GM12891 (cell line): Measurements from ENCODE around the gene ZNF771.
"Not testable (repeated sequence)": the region's sequence is repeated elsewhere in the genome, so short reads cannot be mapped to it uniquely, and the experiment has no call there.

Experiments used
- DNase-seq: peaks from one replicate; pipeline ENCODE4 v3.0.0; 2011; ENCODE audit warnings: low spot score; ENCODE audit not compliant: insufficient read length
- FAIRE-seq: peaks from 2 replicates; lab custom pipeline; 2011; peaks lifted over from hg19 to GRCh38; lab: Jason Lieb, UNC
- PAX5 ChIP-seq: IDR thresholded peaks from 2 replicates; pipeline ENCODE4 v1.6.1; 2011; ENCODE audit warnings: low read length, moderate library complexity, mild to moderate bottlenecking; ENCODE audit not compliant: insufficient read depth, severe bottlenecking
- POLR2A ChIP-seq: IDR thresholded peaks from 2 replicates; pipeline ENCODE4 v1.6.1; 2011; ENCODE audit warnings: low read depth, low read length, control low read depth
- POLR2AphosphoS5 ChIP-seq: IDR thresholded peaks from 2 replicates; pipeline ENCODE4 v1.6.1; 2011; ENCODE audit warnings: low read depth, low read length, control low read depth
- POU2F2 ChIP-seq: IDR thresholded peaks from 2 replicates; pipeline ENCODE4 v1.6.1; 2011; ENCODE audit warnings: low read depth, mild to moderate bottlenecking, control low read depth, low read length, moderate library complexity
- SPI1 ChIP-seq: IDR thresholded peaks from 2 replicates; pipeline ENCODE4 v1.6.1; 2011; ENCODE audit warnings: low read depth, low read length, control low read depth
- TAF1 ChIP-seq: IDR thresholded peaks from 2 replicates; pipeline ENCODE4 v1.6.1; 2011; ENCODE audit warnings: low read depth, low read length, control low read depth

The ZNF771 gene

GRCh38 chr16:30380803-30381208 lies 26.6 kb upstream of the ZNF771 start:
- FAIRE-seq (no peak), DNase-seq (no peak)
- TF ChIP-seq SPI1 = no peak

- TF ChIP-seq POU2F2 = no peak
- no peak for TF ChIP-seq POLR2A
- TF ChIP-seq SPI1 = 0 out of 2 replicates have a peak, but pooled peaks have one; percentile 3
- TF ChIP-seq POLR2AphosphoS5 = no peak
- no peak for DNase-seq
- no peak for FAIRE-seq
Measured at GRCh38 chr16:30381291-30382041, 25.9 kb upstream of the ZNF771 start.

GRCh38 chr16:30382111-30382881 lies 25.1 kb upstream of the ZNF771 start, which contains the start of gene SEPTIN1:
SEPTIN1 (minus strand) TSS chr16:30382561; CDS start chr16:30382542, 19 bp downstream.
- TF ChIP-seq TAF1 = no peak
- peak; percentile 34; the same call in 1 of the 2 replicates for TF ChIP-seq POU2F2
- TF ChIP-seq POLR2AphosphoS5 = peak; percentile 48; the same call in 1 of the 2 replicates
- TF ChIP-seq SPI1 = peak; percentile 75
- no peak for TF ChIP-seq PAX5
- TF ChIP-seq POLR2A = peak; percentile 71
- peak; percentile 96 for FAIRE-seq
- peak; percentile 59 for DNase-seq

- TF ChIP-seq POU2F2 = no peak
- TF ChIP-seq SPI1 = no peak
- TF ChIP-seq PAX5 = no peak
- no peak for TF ChIP-seq TAF1
- no peak for TF ChIP-seq POLR2AphosphoS5
- TF ChIP-seq POLR2A = no peak
- DNase-seq (no peak), FAIRE-seq (no peak)
Measured at GRCh38 chr16:30383521-30383920, 23.9 kb upstream of the ZNF771 start.

- TF ChIP-seq POLR2AphosphoS5 (no peak), TAF1 (no peak), PAX5 (no peak), SPI1 (no peak), POU2F2 (no peak), POLR2A (no peak)
- DNase-seq (no peak), FAIRE-seq (no peak)
Measured at GRCh38 chr16:30394592-30395154, 12.7 kb upstream of the ZNF771 start.

GRCh38 chr16:30395155-30395991 lies 12.0 kb upstream of the ZNF771 start, which contains the start of gene ZNF48:
ZNF48 (plus strand) TSS chr16:30395420; CDS start chr16:30395795, 375 bp downstream.
- DNase-seq = peak; percentile 83
- TF ChIP-seq TAF1 (no peak), SPI1 (peak; percentile 11; the same call in 1 of the 2 replicates), PAX5 (peak; percentile 26)
- FAIRE-seq = peak; percentile 82

GRCh38 chr16:30395992-30396585 lies 11.3 kb upstream of the ZNF771 start:
- FAIRE-seq (no peak), DNase-seq (no peak)
- no peak for TF ChIP-seq POLR2A
- TF ChIP-seq TAF1 = no peak
- no peak for TF ChIP-seq SPI1
- no peak for TF ChIP-seq POU2F2
- TF ChIP-seq POLR2AphosphoS5 = no peak
- TF ChIP-seq PAX5 = no peak

GRCh38 chr16:30396627-30397026 lies 10.8 kb upstream of the ZNF771 start:
- FAIRE-seq, DNase-seq: not testable (repeated sequence)

GRCh38 chr16:30397056-30397455 lies 10.3 kb upstream of the ZNF771 start:
- DNase-seq = no peak
- no peak for FAIRE-seq
- TF ChIP-seq POLR2A = no peak
- no peak for TF ChIP-seq SPI1
- no peak for TF ChIP-seq PAX5
- no peak for TF ChIP-seq TAF1
